CD4-positive, alpha-beta memory T cell (primary cell): ENCODE measurements around the gene LDHA. TPM values are rescaled to one million over a fixed set of nuclear protein-coding genes. Genes with fewer than 3 reads are reported as not detected.

Experiments used
- CTCF ChIA-PET: fragments of 350-600 bp; sonication (Branson Sonifier 250); formaldehyde crosslinking; loops from one replicate; lab custom pipeline; 2021; ENCODE audit warnings: inconsistent platforms; ENCODE audit not compliant: partially characterized antibody; lab: Charles Lee
- POLR2A ChIA-PET: fragments of 350-600 bp; sonication (Branson Sonifier 250); formaldehyde crosslinking; loops from one replicate; lab custom pipeline; 2021; ENCODE audit not compliant: partially characterized antibody; lab: Charles Lee
- DNase-seq, 5 donors: peaks; one replicate each; pipeline versions ENCODE4 v3.0.0 to v3.0.0-alpha.2; 2020 to 2022; ENCODE audit warnings: mixed read lengths in 1 of 5
- H3K27ac ChIP-seq: one replicate; pipeline ENCODE4 v1.7.0; 2013; ENCODE audit warnings: low read depth, low read length
- H3K27me3 ChIP-seq: 2 replicates; pipeline ENCODE4 v1.7.0; 2013; ENCODE audit warnings: mild to moderate bottlenecking, low read length, moderate library complexity; ENCODE audit not compliant: insufficient read depth
- H3K36me3 ChIP-seq: 2 replicates; pipeline ENCODE4 v1.7.0; 2013; ENCODE audit warnings: mild to moderate bottlenecking, low read length, moderate library complexity; ENCODE audit not compliant: insufficient read depth
- H3K4me1 ChIP-seq: 2 replicates; pipeline ENCODE4 v1.7.0; 2013; ENCODE audit warnings: mild to moderate bottlenecking, low read length, moderate library complexity; ENCODE audit not compliant: insufficient read depth
- H3K4me3 ChIP-seq, 2 donors: one replicate each; pipeline ENCODE4 v1.7.0; 2013; ENCODE audit warnings: low read length in 2 of 2, mild to moderate bottlenecking in 1 of 2
- H3K9me3 ChIP-seq, 2 donors: one replicate each; pipeline ENCODE4 v1.7.0; 2013; ENCODE audit warnings: low read length in 2 of 2, control low read depth in 1 of 2; ENCODE audit not compliant: control insufficient read depth in 1 of 2
- H3K27ac Mint-ChIP-seq, 7 donors: one replicate each; pipeline ENCODE4 v1.8.0; 2020 to 2021; ENCODE audit warnings: mixed read lengths in 7 of 7, mild to moderate bottlenecking in 6 of 7, inconsistent platforms in 3 of 7, moderate library complexity in 3 of 7
- H3K27me3 Mint-ChIP-seq, 2 donors: one replicate each; pipeline ENCODE4 v1.8.0; 2020 to 2021; ENCODE audit warnings: mixed read lengths in 2 of 2
- H3K36me3 Mint-ChIP-seq, 2 donors: one replicate each; pipeline ENCODE4 v1.8.0; 2020 to 2021; ENCODE audit warnings: mixed read lengths in 2 of 2, inconsistent platforms in 1 of 2, mild to moderate bottlenecking in 1 of 2
- H3K4me1 Mint-ChIP-seq, 4 donors: one replicate each; pipeline ENCODE4 v1.8.0; 2020 to 2021; ENCODE audit warnings: mixed read lengths in 4 of 4, mild to moderate bottlenecking in 1 of 4
- H3K4me3 Mint-ChIP-seq, 8 donors: one replicate each; pipeline ENCODE4 v1.8.0; 2020 to 2021; ENCODE audit warnings: mixed read lengths in 8 of 8, mild to moderate bottlenecking in 7 of 8, moderate library complexity in 6 of 8, inconsistent platforms in 3 of 8
- H3K9me3 Mint-ChIP-seq, 8 donors: one replicate each; pipeline ENCODE4 v1.8.0; 2020 to 2021; ENCODE audit warnings: mixed read lengths in 8 of 8, mild to moderate bottlenecking in 5 of 8, inconsistent platforms in 3 of 8, moderate library complexity in 1 of 8
- intact Hi-C: fragments of 100-400 bp; cut with micrococcal nuclease; formaldehyde crosslinking; loops from one replicate; pipeline ENCODE4 v1.15.1; 2023
- polyA plus RNA-seq, 2 donors: library from polyadenylated mRNA; unstranded; fragments of 300-500 nt; fragmentation: Illumina TruSeq; gene quantifications; one replicate each; pipeline ENCODE4 v1.2.3, GENCODE V29; 2021
- total RNA-seq, 2 experiments: library from RNA; stranded (reverse); gene quantifications; one replicate each; pipeline ENCODE4 v1.2.3, GENCODE V29; 2021

LDHA gene
- total and polyA plus RNA-seq, 4 experiments from 2014 or later, result 131 to 720 (median 346) TPM

DNA sequence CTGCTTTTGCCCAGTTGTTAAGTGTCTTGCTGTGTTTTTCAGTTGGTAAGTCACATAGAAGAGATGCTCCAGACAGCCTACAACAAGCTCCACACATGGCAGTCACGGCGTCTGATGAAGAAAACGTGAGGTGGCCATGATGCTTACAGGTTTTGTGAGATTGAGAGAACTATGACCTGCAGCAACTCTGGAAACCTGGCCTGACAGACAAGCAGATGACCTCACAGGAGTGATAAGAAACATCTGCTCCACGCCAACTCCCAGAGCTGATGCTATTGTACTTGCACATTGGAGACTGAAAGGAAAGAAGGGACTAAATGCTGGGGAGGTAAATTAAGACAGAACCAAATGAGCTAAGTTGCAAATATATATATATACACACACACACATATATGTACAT lies 28.6 kb upstream of the LDHA start:
- peak overlapping the region; percentile 12 to 92 (median 74) for H3K27ac Mint-ChIP-seq
- no peaks in the 10 kb centered on the region for H3K27me3 Mint-ChIP-seq
- no peaks in the 10 kb centered on the region for H3K4me1 ChIP-seq
- CTCF ChIA-PET, result interaction anchor here (1.1 kb wide), 1 partner anchor 365 kb away, joined by 3 read pairs; no protein-coding TSS in a partner anchor
- H3K36me3 Mint-ChIP-seq, result peaks cover 23 to 53% of the 10 kb centered on the region in 2 donors
- no peaks in the 10 kb centered on the region for H3K27me3 ChIP-seq
- no peak for DNase-seq
- no peak overlapping the region for H3K4me3 ChIP-seq
- H3K9me3 Mint-ChIP-seq, result no peaks in the 10 kb centered on the region
- peak overlapping the region in 1 of 8 donors; percentile 1 for H3K4me3 Mint-ChIP-seq
- intact Hi-C loops, result loop anchor here (2.0 kb wide), 1 partner anchor 29 kb away; the partner anchor contains the start of gene LDHA
- no peaks in the 10 kb centered on the region for H3K9me3 ChIP-seq
- no peak overlapping the region for H3K27ac ChIP-seq
- H3K36me3 ChIP-seq, result peaks cover 34% of the 10 kb centered on the region
- peaks cover 9 to 18% (median 12%) of the 10 kb centered on the region in 4 donors for H3K4me1 Mint-ChIP-seq
- POLR2A ChIA-PET, result interaction anchor here (1.0 to 3.6 kb wide), 2 partner anchors 18 to 29 kb away, joined by 4 to 17 read pairs; partner anchors contain the start of gene LDHA

DNA sequence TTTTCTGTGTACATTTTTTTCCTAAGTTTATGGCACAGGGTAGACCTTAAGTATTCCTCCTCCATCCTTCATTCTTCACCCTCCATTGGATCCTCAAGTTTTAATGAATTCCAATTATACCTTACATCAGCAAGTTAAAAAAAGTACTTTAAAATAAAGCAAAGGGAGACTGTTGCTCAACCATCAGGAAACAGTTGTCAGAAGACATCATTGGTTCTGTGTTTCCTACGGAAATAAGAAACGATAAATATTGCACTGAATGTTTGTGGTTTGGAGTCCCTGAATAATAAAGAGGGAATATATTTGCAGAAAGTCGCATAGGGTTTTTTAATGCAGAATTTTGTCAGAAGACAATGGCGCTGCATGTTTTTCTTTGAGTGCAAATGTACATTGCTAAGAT lies 28.1 kb upstream of the LDHA start:
- Histone ChIP-seq H3K27ac (no peak overlapping the region), H3K4me1 (no peaks in the 10 kb centered on the region), H3K9me3 (no peaks in the 10 kb centered on the region), H3K36me3 (peaks cover 31% of the 10 kb centered on the region), H3K27me3 (no peaks in the 10 kb centered on the region), H3K4me3 (no peak overlapping the region)
- no peak for DNase-seq
- Mint-ChIP-seq H3K4me1 (peaks cover 11 to 18% (median 14%) of the 10 kb centered on the region in 4 donors), H3K36me3 (peaks cover 23 to 50% of the 10 kb centered on the region in 2 donors), H3K4me3 (peak overlapping the region in 4 of 8 donors; percentile 30 to 68 (median 48)), H3K27ac (peak overlapping the region in 6 of 7 donors; percentile 37 to 92 (median 76)), H3K9me3 (no peaks in the 10 kb centered on the region), H3K27me3 (no peaks in the 10 kb centered on the region)
- CTCF ChIA-PET, result interaction anchor here (1.1 kb wide), 1 partner anchor 365 kb away, joined by 3 read pairs; no protein-coding TSS in a partner anchor
- POLR2A ChIA-PET, result interaction anchor here (1.0 to 3.6 kb wide), 2 partner anchors 17 to 29 kb away, joined by 4 to 17 read pairs; partner anchors contain the start of gene LDHA
- intact Hi-C loops, result loop anchor here (2.0 kb wide), 1 partner anchor 29 kb away; the partner anchor contains the start of gene LDHA

DNA sequence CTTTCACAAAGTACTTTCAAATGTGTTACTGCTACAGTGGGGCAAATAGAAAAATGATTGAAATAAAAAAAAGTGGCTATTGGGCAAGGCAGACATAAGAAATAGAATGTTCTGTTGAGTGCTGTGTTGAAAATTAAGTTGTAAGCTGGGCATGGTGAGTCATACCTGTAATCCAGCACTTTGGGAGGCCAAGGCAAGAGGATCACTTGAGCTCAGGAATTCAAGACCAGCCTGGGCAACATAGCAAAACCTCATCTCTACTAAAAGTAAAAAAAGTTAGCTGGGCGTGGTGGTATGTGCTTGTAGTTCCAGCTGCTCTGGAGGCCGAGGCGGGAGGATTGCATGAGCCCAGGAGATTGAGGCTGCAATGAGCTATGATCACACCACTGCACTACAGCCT lies 26.9 kb upstream of the LDHA start:
- Histone ChIP-seq H3K27me3 (no peaks in the 10 kb centered on the region), H3K4me1 (no peaks in the 10 kb centered on the region), H3K27ac (no peak overlapping the region), H3K36me3 (peaks cover 22% of the 10 kb centered on the region), H3K4me3 (no peak overlapping the region), H3K9me3 (no peaks in the 10 kb centered on the region)
- ChIA-PET CTCF (interaction anchor here (0.6 kb wide), 1 partner anchor 27 kb away, joined by 3 read pairs; the partner anchor contains the start of gene LDHA), POLR2A (interaction anchor here (1.4 to 2.1 kb wide), 2 partner anchors 16 to 28 kb away, joined by 5 to 10 read pairs; partner anchors contain the start of gene LDHA)
- Mint-ChIP-seq H3K27ac (peak overlapping the region in 4 of 7 donors; percentile 26 to 46 (median 26)), H3K4me3 (no peak overlapping the region), H3K9me3 (no peaks in the 10 kb centered on the region), H3K4me1 (peaks cover 11 to 18% (median 14%) of the 10 kb centered on the region in 4 donors), H3K27me3 (no peaks in the 10 kb centered on the region), H3K36me3 (peaks cover 20 to 42% of the 10 kb centered on the region in 2 donors)
- DNase-seq, result no peak
- intact Hi-C loops, result loop anchor here (2.0 kb wide), 1 partner anchor 27 kb away; the partner anchor contains the start of gene LDHA

DNA sequence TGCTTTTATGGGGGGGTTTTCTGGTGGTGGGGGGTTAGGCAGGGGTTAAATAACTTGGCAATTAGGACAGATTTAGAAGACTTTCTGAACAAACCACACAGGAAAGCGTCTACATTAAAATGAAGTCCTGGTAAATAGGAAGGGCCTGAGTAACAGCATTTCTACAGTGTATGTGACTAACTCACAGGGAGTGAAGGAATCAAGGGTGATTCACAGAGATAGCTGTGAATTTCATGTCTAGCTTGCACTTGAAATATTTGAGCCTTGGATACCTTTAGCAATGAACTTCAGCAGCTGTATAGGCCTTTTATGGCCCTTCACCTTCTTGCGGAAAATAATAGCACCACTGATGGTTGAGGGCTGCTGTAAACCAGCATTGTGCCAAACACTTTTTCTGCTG lies 26.1 kb upstream of the LDHA start:
- CTCF ChIA-PET, result no interaction called here
- H3K36me3 Mint-ChIP-seq, result peaks cover 19 to 40% of the 10 kb centered on the region in 2 donors
- peaks cover 11 to 18% (median 14%) of the 10 kb centered on the region in 4 donors for H3K4me1 Mint-ChIP-seq
- POLR2A ChIA-PET, result interaction anchor here (1.4 to 2.1 kb wide), 2 partner anchors 15 to 27 kb away, joined by 5 to 10 read pairs; partner anchors contain the start of gene LDHA
- peak overlapping the region in 6 of 7 donors; percentile 0 to 82 (median 60) for H3K27ac Mint-ChIP-seq
- intact Hi-C loops, result no loop called here
- H3K9me3 Mint-ChIP-seq, result no peaks in the 10 kb centered on the region
- no peak overlapping the region for H3K4me3 ChIP-seq
- peaks cover 19% of the 10 kb centered on the region for H3K36me3 ChIP-seq
- no peak for DNase-seq
- H3K27me3 Mint-ChIP-seq, result no peaks in the 10 kb centered on the region
- no peak overlapping the region for H3K27ac ChIP-seq
- H3K9me3 ChIP-seq, result no peaks in the 10 kb centered on the region
- H3K4me3 Mint-ChIP-seq, result no peak overlapping the region
- H3K4me1 ChIP-seq, result no peaks in the 10 kb centered on the region
- H3K27me3 ChIP-seq, result no peaks in the 10 kb centered on the region

DNA sequence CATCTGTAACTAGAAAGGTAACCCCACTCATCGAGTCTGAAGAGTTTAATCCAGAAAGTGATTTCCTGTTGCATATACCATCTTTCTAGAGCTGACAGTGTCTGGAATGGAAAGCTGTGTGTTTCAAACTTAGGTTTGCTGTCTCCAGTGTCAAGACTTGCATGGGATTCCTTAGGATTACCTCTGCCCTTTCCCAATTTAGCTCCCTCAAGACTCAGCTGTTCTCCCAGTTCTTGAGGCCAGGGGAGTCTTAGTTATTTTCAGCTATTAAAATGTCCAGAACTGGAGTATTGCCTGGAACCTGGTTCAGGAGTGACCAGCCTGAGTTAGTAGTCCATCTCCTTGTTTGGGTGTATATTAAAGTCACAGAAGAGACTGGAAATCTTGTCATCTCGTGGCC lies 25.0 kb upstream of the LDHA start:
- intact Hi-C loops, result no loop called here
- Histone ChIP-seq H3K4me1 (no peaks in the 10 kb centered on the region), H3K9me3 (no peaks in the 10 kb centered on the region), H3K36me3 (peaks cover 10% of the 10 kb centered on the region), H3K27me3 (no peaks in the 10 kb centered on the region), H3K27ac (no peak overlapping the region), H3K4me3 (no peak overlapping the region)
- Mint-ChIP-seq H3K27me3 (no peaks in the 10 kb centered on the region), H3K4me1 (peaks cover 11 to 18% (median 14%) of the 10 kb centered on the region in 4 donors), H3K27ac (peak overlapping the region in 5 of 7 donors; percentile 39 to 83 (median 70)), H3K36me3 (peaks cover 11 to 30% of the 10 kb centered on the region in 2 donors), H3K4me3 (no peak overlapping the region), H3K9me3 (no peaks in the 10 kb centered on the region)
- DNase-seq, result no peak
- POLR2A ChIA-PET, result interaction anchor here (2.6 kb wide), 1 partner anchor 26 kb away, joined by 13 read pairs; the partner anchor contains the start of gene LDHA
- CTCF ChIA-PET, result no interaction called here

DNA sequence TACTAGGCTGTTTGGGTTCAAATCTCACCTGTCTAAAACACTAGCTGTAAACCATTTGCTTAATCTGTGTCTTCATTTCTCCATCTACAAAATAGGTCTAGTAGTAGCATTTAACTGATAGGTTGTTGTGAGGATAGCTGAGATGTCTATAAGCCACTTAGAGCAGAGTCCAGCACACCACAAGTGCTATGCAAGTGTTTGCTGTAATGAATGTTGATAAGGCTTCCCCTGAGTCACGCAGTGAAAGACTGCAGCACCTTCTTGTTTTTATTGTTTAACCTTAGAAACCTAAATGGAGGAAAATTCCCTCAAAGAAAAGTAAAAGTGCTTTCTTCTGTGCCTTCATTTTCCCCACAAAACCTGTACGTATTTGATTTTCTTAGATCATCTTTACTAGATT lies 23.1 kb upstream of the LDHA start:
- POLR2A ChIA-PET, result interaction anchor here (1.7 to 2.6 kb wide), 2 partner anchors 12 to 24 kb away, joined by 6 to 13 read pairs; partner anchors contain the start of gene LDHA
- Histone ChIP-seq H3K27ac (no peak overlapping the region), H3K4me3 (no peak overlapping the region), H3K27me3 (no peaks in the 10 kb centered on the region), H3K9me3 (no peaks in the 10 kb centered on the region), H3K4me1 (no peaks in the 10 kb centered on the region), H3K36me3 (no peaks in the 10 kb centered on the region)
- no peaks in the 10 kb centered on the region for H3K9me3 Mint-ChIP-seq
- H3K4me1 Mint-ChIP-seq, result peaks cover 6 to 11% (median 8%) of the 10 kb centered on the region in 4 donors
- H3K27ac Mint-ChIP-seq, result peak overlapping the region in 1 of 7 donors; percentile 56
- CTCF ChIA-PET, result interaction anchor here (0.9 kb wide), 1 partner anchor 12 kb away, joined by 3 read pairs; no protein-coding TSS in a partner anchor
- H3K27me3 Mint-ChIP-seq, result no peaks in the 10 kb centered on the region
- no peak for DNase-seq
- intact Hi-C loops, result no loop called here
- H3K36me3 Mint-ChIP-seq, result peaks cover 2 to 16% of the 10 kb centered on the region in 2 donors
- no peak overlapping the region for H3K4me3 Mint-ChIP-seq

DNA sequence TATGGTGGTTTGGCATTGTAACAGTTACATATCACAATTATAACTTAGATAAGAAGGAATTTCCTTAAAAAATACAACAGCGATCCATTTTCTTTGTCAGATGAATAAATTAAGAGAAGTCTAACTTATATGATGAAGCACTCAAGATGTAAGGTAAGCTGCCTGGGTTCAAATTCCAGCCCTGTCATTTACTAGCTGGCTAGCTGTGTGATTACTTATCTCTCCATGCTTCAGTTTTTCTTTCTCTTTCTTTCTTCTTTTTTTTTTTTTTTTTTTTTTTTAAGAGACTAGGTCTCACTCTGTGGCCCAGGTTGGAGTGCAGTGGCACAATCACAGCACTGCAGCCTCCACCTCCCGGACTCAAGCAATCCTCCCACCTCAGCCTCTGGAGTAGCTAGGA lies 22.2 kb upstream of the LDHA start:
- Histone ChIP-seq H3K27ac (no peak overlapping the region), H3K4me3 (no peak overlapping the region), H3K4me1 (no peaks in the 10 kb centered on the region), H3K9me3 (no peaks in the 10 kb centered on the region), H3K27me3 (no peaks in the 10 kb centered on the region), H3K36me3 (no peaks in the 10 kb centered on the region)
- ChIA-PET CTCF (interaction anchor here (0.9 kb wide), 1 partner anchor 11 kb away, joined by 3 read pairs; no protein-coding TSS in a partner anchor), POLR2A (interaction anchor here (2.7 to 3.1 kb wide), 2 partner anchors 12 to 22 kb away, joined by 13 read pairs; partner anchors contain the start of gene LDHA)
- H3K4me3 Mint-ChIP-seq, result no peak overlapping the region
- intact Hi-C loops, result no loop called here
- no peaks in the 10 kb centered on the region for H3K27me3 Mint-ChIP-seq
- H3K4me1 Mint-ChIP-seq, result peaks cover 6 to 11% (median 7%) of the 10 kb centered on the region in 4 donors
- peaks cover 0 to 8% of the 10 kb centered on the region in 2 donors for H3K36me3 Mint-ChIP-seq
- DNase-seq, result no peak
- H3K27ac Mint-ChIP-seq, result no peak overlapping the region
- no peaks in the 10 kb centered on the region for H3K9me3 Mint-ChIP-seq
